ENCODE data around the gene GPATCH2.

DNA sequence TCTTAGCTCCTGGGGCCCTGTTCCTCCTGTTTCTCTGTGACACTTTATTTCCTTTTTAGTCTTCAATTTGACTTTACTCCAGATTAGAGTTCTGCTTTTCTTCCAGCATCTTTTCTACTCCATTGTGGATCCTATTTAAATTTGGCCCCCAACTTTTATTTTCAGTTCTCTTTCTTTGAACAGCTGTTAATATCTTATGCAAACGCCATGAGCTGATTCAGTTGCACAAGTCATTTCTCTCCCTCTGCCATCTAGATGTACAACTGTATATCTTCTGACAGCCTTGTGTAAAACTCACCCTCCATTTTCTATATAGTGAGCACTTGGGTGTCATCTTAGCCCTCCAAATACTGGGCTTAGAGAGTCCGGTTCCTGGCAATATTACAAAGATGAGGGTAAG is 42.5 kb upstream of the GPATCH2 start:
- TF ChIP-seq GATA3 (IDR thresholded peaks at IDR 0.05; ENCODE audit: low read depth, low read length) (no peak), GATA2 (IDR thresholded peaks at IDR 0.05; ENCODE audit: low read depth, low read length) (no peak)
